SK-N-SH (cell line): ENCODE measurements around the gene CDH11. TPM values are rescaled to one million over a fixed set of nuclear protein-coding genes. Genes with fewer than 3 reads are reported as not detected.

Experiments
- CTCF ChIA-PET: fragments of 300-600, 350-600 bp; formaldehyde crosslinking; extraction: SDS; loops from one replicate; lab custom pipeline; 2021; lab: Yijun Ruan, JAX
- POLR2A ChIA-PET: fragments of 350-600 bp; sonication (Branson Sonifier 250); formaldehyde crosslinking; extraction: SDS; loops from one replicate; lab custom pipeline; 2020; ENCODE audit warnings: antibody characterized with exemption, inconsistent platforms; lab: Yijun Ruan, JAX
- DNase-seq: peaks from one replicate; pipeline ENCODE4 v3.0.0; 2012
- H2AFZ ChIP-seq: fragments of 200-600 bp; sonication (generic); 2 replicates; pipeline ENCODE4 v1.8.1; 2016; ENCODE audit warnings: antibody characterized with exemption, mild to moderate bottlenecking, low read depth
- H3F3A ChIP-seq: fragments of 200-600 bp; sonication (generic); replicated peaks from 2 replicates; pipeline ENCODE3; 2016; ENCODE audit warnings: antibody characterized with exemption, mild to moderate bottlenecking; ENCODE audit not compliant: insufficient read depth
- H3K27ac ChIP-seq, 2 experiments: fragments of 200-500 bp in 1 of 2; fragments of 200-600 bp in 1 of 2; sonication (Bioruptor generic) in 1 of 2; sonication (generic), shearing (Covaris generic) in 1 of 2; 2 replicates each; pipeline versions ENCODE4 v1.5.1 to v1.6.1; 2014 to 2016; ENCODE audit warnings: low read depth in 2 of 2, inconsistent platforms in 1 of 2, low read length in 1 of 2, mild to moderate bottlenecking in 1 of 2, mixed read lengths in 1 of 2
- H3K27me3 ChIP-seq: fragments of 200-600 bp; sonication (generic), shearing (Covaris generic); 2 replicates; pipeline ENCODE4 v1.6.1; 2016; ENCODE audit warnings: mixed run types; ENCODE audit not compliant: insufficient read depth
- H3K36me3 ChIP-seq, 2 experiments: fragments of 200-500 bp in 1 of 2; fragments of 200-600 bp in 1 of 2; sonication (Bioruptor generic) in 1 of 2; sonication (generic) in 1 of 2; replicated peaks in 1 of 2; 2 replicates each; pipeline versions ENCODE3 to v1.5.1; 2014 to 2016; ENCODE audit warnings: low read length in 1 of 2, mild to moderate bottlenecking in 1 of 2; ENCODE audit not compliant: insufficient read depth in 2 of 2, control insufficient read depth in 1 of 2
- H3K4me1 ChIP-seq, 2 experiments: fragments of 200-500 bp in 1 of 2; fragments of 200-600 bp in 1 of 2; sonication (Bioruptor generic) in 1 of 2; sonication (generic), shearing (Covaris generic) in 1 of 2; 2 replicates each; pipeline versions ENCODE4 v1.5.1 to v1.6.1; 2014 to 2016; ENCODE audit warnings: low read depth in 1 of 2, low read length in 1 of 2, mixed run types in 1 of 2; ENCODE audit not compliant: insufficient read depth in 2 of 2, control insufficient read depth in 1 of 2
- H3K4me2 ChIP-seq: fragments of 200-600 bp; sonication (generic), shearing (Covaris generic); 2 replicates; pipeline ENCODE4 v1.6.1; 2017; ENCODE audit warnings: mixed run types
- H3K4me3 ChIP-seq, 2 experiments: fragments of 200-500 bp in 1 of 2; fragments of 200-600 bp in 1 of 2; sonication (Bioruptor generic) in 1 of 2; sonication (generic), shearing (Covaris generic) in 1 of 2; 2 replicates each; pipeline versions ENCODE4 v1.5.1 to v1.8.1; 2014 to 2016; ENCODE audit warnings: low read depth in 2 of 2, inconsistent platforms in 1 of 2, low read length in 1 of 2, mild to moderate bottlenecking in 1 of 2, mixed read lengths in 1 of 2, moderate library complexity in 1 of 2
- H3K79me2 ChIP-seq: fragments of 200-600 bp; sonication (generic); 2 replicates; pipeline ENCODE4 v1.8.1; 2017; ENCODE audit warnings: mild to moderate bottlenecking; ENCODE audit not compliant: insufficient read depth
- H3K9ac ChIP-seq: fragments of 200-600 bp; sonication (generic); 2 replicates; pipeline ENCODE4 v1.6.1; 2017; ENCODE audit warnings: mixed run types
- H3K9me2 ChIP-seq: fragments of 200-600 bp; sonication (generic); 2 replicates; pipeline ENCODE4 v1.6.1; 2017; ENCODE audit warnings: mixed run types
- H3K9me3 ChIP-seq: fragments of 200-600 bp; sonication (generic); 2 replicates; pipeline ENCODE4 v1.6.1; 2017; ENCODE audit warnings: mixed run types, mild to moderate bottlenecking, moderate library complexity
- H4K20me1 ChIP-seq: fragments of 200-600 bp; sonication (generic); 2 replicates; pipeline ENCODE4 v1.6.1; 2017; ENCODE audit warnings: mild to moderate bottlenecking, mixed run types; ENCODE audit not compliant: insufficient read depth
- CHD2 ChIP-seq: fragments of 150-350 bp; IDR thresholded peaks from 2 replicates; pipeline ENCODE4 v1.6.1; 2018; ENCODE audit warnings: low read length; ENCODE audit not compliant: partially characterized antibody
- ELF1 ChIP-seq: IDR thresholded peaks from 2 replicates; pipeline ENCODE4 v1.4.0; 2012
- EP300 ChIP-seq, 2 experiments: IDR thresholded peaks; 2 replicates each; pipeline versions ENCODE4 v1.4.0 to v1.6.1; 2012; ENCODE audit warnings: borderline replicate concordance in 1 of 2, low read depth in 1 of 2, low read length in 1 of 2
- FOSL2 ChIP-seq: IDR thresholded peaks from 2 replicates; pipeline ENCODE4 v1.4.0; 2012; ENCODE audit warnings: low read depth, mild to moderate bottlenecking, moderate library complexity, borderline replicate concordance
- GABPA ChIP-seq: IDR thresholded peaks from 2 replicates; pipeline ENCODE4 v1.4.0; 2012; ENCODE audit warnings: low read depth, mild to moderate bottlenecking
- GATA2 ChIP-seq: sonication (generic); formaldehyde crosslinking; IDR thresholded peaks from 2 replicates; pipeline ENCODE4 v1.5.0; 2020; ENCODE audit warnings: mild to moderate bottlenecking, missing genetic modification reagents
- JUND ChIP-seq: IDR thresholded peaks from 2 replicates; pipeline ENCODE4 v1.4.0; 2012
- MAX ChIP-seq: IDR thresholded peaks from 2 replicates; pipeline ENCODE4 v1.4.0; 2012; ENCODE audit warnings: low read depth
- MXI1 ChIP-seq: IDR thresholded peaks from 2 replicates; pipeline ENCODE4 v1.6.1; 2012; ENCODE audit warnings: mild to moderate bottlenecking, low read depth, low read length, improper control_type of control experiment
- NFIC ChIP-seq: IDR thresholded peaks from 2 replicates; pipeline ENCODE4 v1.4.0; 2012; ENCODE audit warnings: borderline replicate concordance
- NRF1 ChIP-seq: IDR thresholded peaks from 2 replicates; pipeline ENCODE4 v1.6.1; 2012; ENCODE audit warnings: low read depth, mild to moderate bottlenecking, low read length
- POLR2AphosphoS5 ChIP-seq: IDR thresholded peaks from 2 replicates; pipeline ENCODE4 v1.6.1; 2012; ENCODE audit warnings: low read depth, low read length
- RCOR1 ChIP-seq: fragments of 150-350 bp; IDR thresholded peaks from 2 replicates; pipeline ENCODE4 v1.6.1; 2017; ENCODE audit warnings: antibody characterized with exemption, low read length
- REST ChIP-seq: IDR thresholded peaks from 2 replicates; pipeline ENCODE4 v1.6.1; 2012; ENCODE audit warnings: mild to moderate bottlenecking, low read depth, low read length, moderate library complexity
- RFX5 ChIP-seq: IDR thresholded peaks from 2 replicates; pipeline ENCODE4 v1.6.1; 2012; ENCODE audit warnings: mild to moderate bottlenecking, improper control_type of control experiment, low read length
- RXRA ChIP-seq: IDR thresholded peaks from 2 replicates; pipeline ENCODE4 v1.4.0; 2012; ENCODE audit warnings: low read depth, mild to moderate bottlenecking, borderline replicate concordance
- SIN3A ChIP-seq: IDR thresholded peaks from 2 replicates; pipeline ENCODE4 v1.6.1; 2012; ENCODE audit warnings: low read depth, mild to moderate bottlenecking, low read length, moderate library complexity, borderline replicate concordance
- TAF1 ChIP-seq: IDR thresholded peaks from 2 replicates; pipeline ENCODE4 v1.6.1; 2012; ENCODE audit warnings: low read depth, mild to moderate bottlenecking, low read length, moderate library complexity, borderline replicate concordance
- YY1 ChIP-seq: IDR thresholded peaks from 2 replicates; pipeline ENCODE4 v1.4.0; 2012; ENCODE audit warnings: low read depth, mild to moderate bottlenecking
- WGBS: methylation state at CpG from one replicate; pipeline ENCODE4 v1.1.6; 2017; ENCODE audit warnings: low lambda C conversion rate; 5-methylcytosine and 5-hydroxymethylcytosine counted together
- polyA plus RNA-seq, 3 experiments: library from polyadenylated mRNA; depleted of rRNA; stranded (reverse); fragments of >200 nt; gene quantifications; 2 replicates each; pipeline ENCODE4 v1.2.3, GENCODE V29; 2012
- TF ChIP-seq, protein P1 (sequence below): fragments of 200-600 bp; sonication (generic); IDR thresholded peaks from 2 replicates; pipeline ENCODE4 v1.6.1; 2017; ENCODE audit warnings: antibody characterized with exemption, mild to moderate bottlenecking, moderate library complexity

The CDH11 gene
- polyA plus RNA-seq, 1 of the 3 experiments (the other 2 are of a cell fraction): 269 TPM

DNA sequence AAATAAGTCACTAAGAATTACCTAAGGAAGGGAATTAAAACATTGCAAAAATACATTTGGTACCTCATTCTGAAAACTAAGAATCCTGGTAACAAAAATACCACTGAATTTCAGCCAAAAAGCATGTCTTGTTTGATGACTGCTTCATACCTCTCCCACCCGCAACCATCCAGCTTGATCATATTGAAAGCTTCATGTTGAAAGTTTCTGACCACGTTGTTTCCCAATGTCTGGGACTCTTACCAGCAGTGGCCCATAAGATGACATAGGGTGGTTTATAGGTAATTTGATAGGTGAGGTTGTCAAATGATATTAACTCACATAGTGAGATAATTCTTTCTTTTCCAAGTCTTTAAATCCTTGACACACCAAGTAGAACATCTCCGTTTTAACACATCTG, 139.3 kb downstream of the CDH11 start:
- DNase-seq: no peak
- Histone ChIP-seq H3F3A (peaks cover 36% of the 10 kb centered on the region), H4K20me1 (no peaks in the 10 kb centered on the region), H3K9me3 (no peaks in the 10 kb centered on the region), H3K4me1 (peaks cover 0 to 10% of the 10 kb centered on the region in 2 experiments; a peak in 2 of 4 replicates), H3K4me3 (no peak overlapping the region), H2AFZ (no peak overlapping the region), H3K36me3 (peaks cover 56 to 96% of the 10 kb centered on the region in 2 experiments), H3K9ac (no peak overlapping the region), H3K79me2 (peaks cover 34% of the 10 kb centered on the region; the same call in 1 of the 2 replicates), H3K9me2 (no peaks in the 10 kb centered on the region), H3K27ac (no peak overlapping the region), H3K27me3 (no peaks in the 10 kb centered on the region), H3K4me2 (no peak overlapping the region)
- CTCF ChIA-PET: interaction anchor here (1.2 to 1.5 kb wide), 3 partner anchors 14 to 135 kb away, joined by 3 to 5 read pairs (median 4); no protein-coding TSS in a partner anchor
- POLR2A ChIA-PET: no interaction called here
- WGBS: 81% methylated on average over 3 of the region's 3 CpGs
- TF ChIP-seq ELF1: no peak
- TF ChIP-seq GABPA: no peak
- no peak for TF ChIP-seq MXI1
- TF ChIP-seq FOSL2: no peak
- no peak for TF ChIP-seq SIN3A
- no peak for TF ChIP-seq GATA2
- TF ChIP-seq RCOR1: no peak
- TF ChIP-seq EP300 (IDR thresholded peaks at IDR 0.05; ENCODE audit: borderline replicate concordance in 1 of 2, low read depth in 1 of 2, low read length in 1 of 2): no peak
- TF ChIP-seq NFIC: no peak
- TF ChIP-seq RXRA: no peak
- no peak for TF ChIP-seq MAX
- no peak for TF ChIP-seq JUND
- no peak for TF ChIP-seq REST
- TF ChIP-seq RFX5: no peak
- no peak for TF ChIP-seq CHD2
- TF ChIP-seq YY1: no peak
- TF ChIP-seq TAF1: no peak
- TF ChIP-seq NRF1: no peak
- no peak for TF ChIP-seq POLR2AphosphoS5
- TF ChIP-seq, protein P1, sequence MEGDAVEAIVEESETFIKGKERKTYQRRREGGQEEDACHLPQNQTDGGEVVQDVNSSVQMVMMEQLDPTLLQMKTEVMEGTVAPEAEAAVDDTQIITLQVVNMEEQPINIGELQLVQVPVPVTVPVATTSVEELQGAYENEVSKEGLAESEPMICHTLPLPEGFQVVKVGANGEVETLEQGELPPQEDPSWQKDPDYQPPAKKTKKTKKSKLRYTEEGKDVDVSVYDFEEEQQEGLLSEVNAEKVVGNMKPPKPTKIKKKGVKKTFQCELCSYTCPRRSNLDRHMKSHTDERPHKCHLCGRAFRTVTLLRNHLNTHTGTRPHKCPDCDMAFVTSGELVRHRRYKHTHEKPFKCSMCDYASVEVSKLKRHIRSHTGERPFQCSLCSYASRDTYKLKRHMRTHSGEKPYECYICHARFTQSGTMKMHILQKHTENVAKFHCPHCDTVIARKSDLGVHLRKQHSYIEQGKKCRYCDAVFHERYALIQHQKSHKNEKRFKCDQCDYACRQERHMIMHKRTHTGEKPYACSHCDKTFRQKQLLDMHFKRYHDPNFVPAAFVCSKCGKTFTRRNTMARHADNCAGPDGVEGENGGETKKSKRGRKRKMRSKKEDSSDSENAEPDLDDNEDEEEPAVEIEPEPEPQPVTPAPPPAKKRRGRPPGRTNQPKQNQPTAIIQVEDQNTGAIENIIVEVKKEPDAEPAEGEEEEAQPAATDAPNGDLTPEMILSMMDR: no peak
